ENCODE measurements around the gene BICDL2.

DNA sequence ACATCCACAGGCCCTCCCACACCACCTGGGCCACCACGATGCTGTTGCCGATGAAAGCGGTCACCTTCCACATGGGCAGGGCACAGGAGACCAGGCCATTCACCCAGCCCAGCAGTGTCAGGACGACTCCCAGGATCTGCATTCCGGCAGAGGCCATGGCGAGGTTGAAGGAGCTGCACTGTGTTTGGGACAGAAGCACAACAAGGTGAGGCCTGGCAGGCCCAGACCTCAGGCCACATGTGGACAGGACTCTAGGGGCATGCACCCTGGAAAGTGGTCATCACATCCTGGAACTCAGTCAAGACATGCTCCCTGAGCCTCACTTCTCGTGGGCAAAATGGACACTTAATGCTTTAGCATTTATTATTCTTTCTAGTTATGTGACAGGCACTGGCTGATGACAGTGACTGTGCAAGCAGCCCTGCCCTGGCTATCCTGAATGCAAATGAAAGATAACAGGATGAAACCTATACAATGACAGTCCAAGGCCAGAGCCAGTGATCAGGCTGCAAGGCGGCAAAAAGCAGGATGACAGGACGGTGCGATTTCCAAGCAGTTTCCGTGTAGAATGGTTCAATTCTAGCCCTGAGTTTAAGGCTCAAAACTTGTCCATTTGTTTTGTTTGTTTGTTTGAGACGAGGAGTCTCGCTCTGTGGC, 20.8 kb downstream of the BICDL2 start:
- TF ChIP-seq POLR2A (IDR thresholded peaks at IDR 0.05; ENCODE audit: low read depth, low read length) (no peak), POLR2AphosphoS5 (IDR thresholded peaks at IDR 0.05; ENCODE audit: low read depth, low read length) (no peak)
